ENCODE measurements around the gene NHERF2.

GRCh38 chr16:2074071-2074470 lies 47.4 kb downstream of the NHERF2 start:
- TF ChIP-seq CTCF (IDR thresholded peaks at IDR 0.05) (no peak), POLR2A (IDR thresholded peaks at IDR 0.05) (no peak)
